ENCODE results near the gene MYORG. TPM values are rescaled to one million over a fixed set of nuclear protein-coding genes. Genes with fewer than 3 reads are reported as not detected.

MYORG gene
- 1 to 10 TPM; 4.7 to 5.5 TPM for total RNA-seq

DNA sequence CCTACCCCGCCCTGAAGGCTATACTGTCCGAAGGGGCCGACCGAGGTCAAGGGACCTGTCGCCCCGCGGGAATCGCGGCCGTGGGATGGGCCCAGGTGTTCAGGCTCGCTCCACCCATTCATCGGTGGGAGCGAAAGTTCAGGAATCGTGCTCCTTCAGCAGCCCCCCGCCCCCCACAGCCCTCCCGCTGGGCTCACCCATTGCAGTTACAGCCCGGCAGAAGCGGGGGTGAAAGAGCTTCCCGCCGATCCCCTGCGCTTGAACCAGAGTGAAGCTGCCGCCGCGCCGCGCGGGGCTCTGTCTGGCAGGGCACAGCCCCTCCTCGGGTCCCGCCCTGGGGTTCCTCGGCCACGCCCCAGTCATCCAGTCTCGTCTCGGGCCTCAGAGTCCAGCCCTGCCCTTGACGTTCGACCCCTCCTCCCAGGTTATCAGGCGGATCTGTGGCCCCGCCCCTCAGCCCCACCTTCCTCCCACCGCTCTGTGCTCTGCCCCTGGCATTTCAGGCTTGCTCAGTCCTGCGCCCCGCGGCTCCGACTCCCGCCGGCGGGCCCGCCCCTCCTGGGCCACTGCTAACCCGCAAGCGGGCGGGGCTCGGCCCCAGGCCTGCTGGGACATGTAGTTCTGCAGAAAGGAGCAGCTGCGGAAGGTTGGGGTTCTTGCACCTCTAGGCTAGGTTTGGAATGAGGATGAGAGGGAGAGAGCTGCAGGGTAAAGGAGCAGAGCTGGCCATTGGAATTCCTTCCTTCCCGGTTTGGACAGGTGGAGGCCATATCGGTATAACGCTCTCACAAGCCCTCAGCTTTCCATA, at the start of gene MYORG:
Gene MYORG, minus strand, starts transcription at position 303 of the 808 bp plus-strand sequence. CDS start 3,955 bp downstream, outside the sequence.
- Mint-ChIP-seq H3K27me3 (peaks cover 9% of the 10 kb centered on the region), H3K27ac (peak within 1 kb of the TSS; percentile 91)
- peak; percentile 98 for DNase-seq

DNA sequence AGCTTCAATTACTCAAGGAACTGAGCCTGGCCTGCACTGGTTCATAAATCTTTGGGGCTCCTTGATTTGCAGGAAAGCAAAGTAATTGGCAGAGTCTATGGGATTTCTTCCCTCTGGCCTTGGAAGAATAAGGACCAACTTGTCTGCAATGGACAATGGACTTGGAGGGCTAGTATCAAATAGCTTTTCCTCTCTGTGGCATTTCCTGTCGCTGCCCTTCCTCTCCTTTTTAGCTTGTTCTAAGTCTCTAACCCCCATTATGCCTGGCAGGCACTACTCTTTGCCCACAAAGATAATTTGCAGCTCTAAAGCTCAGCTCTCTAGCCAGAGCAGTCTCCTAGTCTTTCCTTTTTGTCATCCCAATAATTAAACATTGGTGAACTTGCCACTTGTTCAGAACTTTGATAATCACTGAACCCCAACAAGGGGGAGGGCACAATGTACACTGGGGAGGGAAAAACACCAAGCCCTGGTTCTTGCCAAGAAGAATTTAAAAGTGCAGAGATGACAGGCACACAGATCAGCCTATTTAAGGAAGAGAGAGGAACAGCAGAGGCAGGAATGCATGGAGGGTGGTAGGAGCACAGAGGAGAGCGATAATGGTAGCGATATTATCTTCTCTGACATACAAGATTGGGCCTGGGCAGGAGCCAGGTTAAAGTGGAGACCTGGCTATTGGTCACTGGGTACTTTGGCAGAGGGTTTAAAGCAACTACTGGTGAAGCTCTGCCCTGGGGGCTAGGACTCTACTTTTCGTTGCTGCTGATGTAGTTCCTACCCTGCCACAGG, 43.2 kb upstream of the MYORG start:
- ATAC-seq (ENCODE audit: low read depth) = no peak
- Mint-ChIP-seq H3K9me3 (no peaks in the 10 kb centered on the region), H3K36me3 (no peaks in the 10 kb centered on the region), H3K27me3 (no peaks in the 10 kb centered on the region), H3K27ac (no peak overlapping the region), H3K4me3 (no peak overlapping the region), H3K4me1 (no peaks in the 10 kb centered on the region)
- POLR2A ChIA-PET = no interaction called here
- DNase-seq = no peak

More for the DNA sequence above, at the start of gene MYORG:
- ATAC-seq (ENCODE audit: low read depth) = peak; percentile 81
- Mint-ChIP-seq H3K9me3 (no peaks in the 10 kb centered on the region), H3K4me1 (peaks cover 29% of the 10 kb centered on the region), H3K4me3 (peak within 1 kb of the TSS; percentile 95), H3K36me3 (peaks cover 7% of the 10 kb centered on the region)
- POLR2A ChIA-PET = interaction anchor here (0.6 to 3.1 kb wide), 11 partner anchors 12 to 561 kb away, joined by 3 to 19 read pairs (median 4); partner anchors contain the start of gene SIGMAR1

DNA sequence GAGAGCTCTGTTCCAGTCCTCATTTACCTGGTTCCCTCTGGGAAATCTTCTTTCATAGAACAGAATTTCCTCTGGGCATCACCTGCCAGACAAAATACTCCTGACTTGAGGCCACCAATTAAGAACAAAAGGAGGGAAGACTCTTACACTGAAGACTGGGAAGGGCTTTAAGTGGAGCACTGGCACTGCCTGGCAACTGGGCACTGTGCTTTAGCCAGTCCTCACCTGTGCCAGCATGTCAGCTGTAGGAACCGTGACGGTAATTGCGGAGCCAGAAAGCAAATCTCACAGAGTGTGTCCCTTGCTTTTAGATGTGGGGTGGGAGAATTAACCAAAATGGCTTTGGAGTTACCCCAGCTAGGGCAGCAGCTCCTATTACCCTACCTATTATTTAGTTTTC, 41.0 kb upstream of the MYORG start:
- no peak for ATAC-seq (ENCODE audit: low read depth)
- Mint-ChIP-seq H3K27ac (no peak overlapping the region), H3K27me3 (peaks cover under 1% of the 10 kb centered on the region), H3K9me3 (no peaks in the 10 kb centered on the region), H3K36me3 (no peaks in the 10 kb centered on the region), H3K4me1 (no peaks in the 10 kb centered on the region), H3K4me3 (no peak overlapping the region)
- no peak for DNase-seq
- POLR2A ChIA-PET = no interaction called here

DNA sequence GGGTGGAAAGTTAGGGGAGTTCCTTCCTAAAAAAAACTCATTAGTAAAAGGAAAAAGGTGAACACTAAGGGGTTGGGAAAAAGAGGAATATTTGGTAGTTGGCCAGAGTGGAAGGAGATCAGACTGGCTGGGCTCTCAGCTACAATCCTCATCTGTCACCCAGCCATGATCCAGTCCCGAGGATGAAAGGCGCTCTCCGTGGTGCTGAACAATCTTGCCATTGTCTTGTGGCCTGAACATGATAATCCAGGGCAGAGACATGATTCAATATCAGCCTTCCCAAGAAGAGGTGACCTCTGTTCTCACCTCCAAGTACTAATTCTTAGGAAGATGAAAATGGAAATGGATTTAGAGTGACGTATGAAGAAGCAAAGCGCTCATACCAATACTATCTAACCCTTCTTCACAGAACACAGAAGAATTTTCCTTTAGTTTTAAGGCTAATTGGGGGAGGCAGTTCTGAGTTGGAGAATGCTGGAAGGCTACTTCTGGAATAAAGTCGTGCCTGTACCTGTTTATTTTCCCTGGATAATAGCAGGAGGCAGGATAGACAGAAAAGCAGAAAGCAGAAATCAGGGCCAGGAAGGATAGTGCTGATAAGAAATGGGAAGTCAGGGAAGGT, 36.6 kb upstream of the MYORG start:
- H3K9me3 Mint-ChIP-seq = no peaks in the 10 kb centered on the region
- H3K36me3 Mint-ChIP-seq = no peaks in the 10 kb centered on the region
- no peaks in the 10 kb centered on the region for H3K4me1 Mint-ChIP-seq
- H3K27me3 Mint-ChIP-seq = peaks cover 2% of the 10 kb centered on the region
- POLR2A ChIA-PET = no interaction called here
- no peak overlapping the region for H3K4me3 Mint-ChIP-seq
- no peak for ATAC-seq (ENCODE audit: low read depth)
- H3K27ac Mint-ChIP-seq = no peak overlapping the region
- DNase-seq = peak; percentile 66

DNA sequence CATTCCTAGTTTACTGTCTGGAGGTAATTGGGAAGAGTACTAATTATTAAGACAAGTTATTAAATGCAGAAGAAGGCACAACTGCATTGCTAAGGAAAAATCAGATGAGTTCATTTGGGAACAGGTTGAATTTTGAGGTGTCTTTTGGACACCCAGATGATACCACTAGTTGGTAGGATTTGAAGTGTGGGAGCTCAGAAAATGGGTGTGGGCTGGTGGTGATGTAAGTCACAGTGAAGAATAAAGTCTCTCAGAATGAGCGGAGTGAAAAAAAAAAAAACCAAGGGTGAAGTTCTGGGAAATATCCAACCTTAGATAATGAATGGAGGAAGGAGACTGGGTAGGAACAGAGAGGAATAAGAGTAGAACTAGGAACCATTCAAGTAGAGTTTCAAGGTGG, 35.6 kb upstream of the MYORG start:
- Mint-ChIP-seq H3K36me3 (no peaks in the 10 kb centered on the region), H3K27me3 (peaks cover 2% of the 10 kb centered on the region), H3K9me3 (no peaks in the 10 kb centered on the region), H3K27ac (no peak overlapping the region), H3K4me1 (no peaks in the 10 kb centered on the region), H3K4me3 (no peak overlapping the region)
- POLR2A ChIA-PET = no interaction called here
- DNase-seq (no peak), ATAC-seq (ENCODE audit: low read depth) (no peak)

DNA sequence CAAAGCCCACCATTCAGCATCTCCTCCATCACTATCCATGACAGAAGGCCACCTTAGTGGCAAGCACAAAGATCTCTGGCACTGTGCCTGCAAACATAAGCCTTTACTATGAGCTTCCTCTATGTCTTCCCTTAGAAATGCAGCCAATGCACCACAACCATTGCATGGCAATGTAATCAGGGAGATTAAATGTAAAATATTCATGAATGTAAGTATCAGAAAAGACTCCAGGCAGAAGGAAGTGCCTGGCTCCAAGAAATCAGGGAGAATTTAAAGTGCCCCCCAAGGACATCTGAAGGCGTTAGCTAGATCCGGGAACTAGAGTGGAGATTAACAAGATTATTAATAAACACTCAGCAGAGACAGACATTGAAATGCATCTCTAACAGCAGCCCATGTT, 32.5 kb upstream of the MYORG start:
- Mint-ChIP-seq H3K27ac (no peak overlapping the region), H3K9me3 (no peaks in the 10 kb centered on the region), H3K4me3 (no peak overlapping the region), H3K27me3 (peaks cover 2% of the 10 kb centered on the region), H3K36me3 (no peaks in the 10 kb centered on the region), H3K4me1 (peaks cover 3% of the 10 kb centered on the region)
- ATAC-seq (ENCODE audit: low read depth) = no peak
- DNase-seq = no peak
- POLR2A ChIA-PET = no interaction called here

DNA sequence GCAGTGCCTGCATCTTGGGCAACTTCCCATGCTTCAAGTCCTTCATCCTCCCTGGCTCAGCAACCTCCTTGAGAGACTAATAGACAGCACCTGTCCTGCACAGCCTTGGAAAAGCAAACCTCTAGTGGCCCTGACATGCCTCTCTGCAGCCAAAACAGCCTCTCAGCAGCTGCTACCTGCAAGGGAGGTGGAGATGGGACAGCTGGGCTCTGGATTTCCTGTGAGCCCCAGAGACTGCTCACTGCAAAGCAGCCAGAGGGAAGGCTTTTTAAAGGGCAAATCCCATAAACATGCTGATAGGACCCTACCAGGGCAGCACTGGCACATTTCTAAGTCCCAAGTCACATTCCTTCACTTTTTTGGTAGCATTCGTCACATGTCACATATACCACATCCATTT, 31.5 kb upstream of the MYORG start:
- ATAC-seq (ENCODE audit: low read depth) (no peak), DNase-seq (no peak)
- no peak overlapping the region for H3K4me3 Mint-ChIP-seq
- peaks cover 3% of the 10 kb centered on the region for H3K4me1 Mint-ChIP-seq
- H3K27ac Mint-ChIP-seq = no peak overlapping the region
- POLR2A ChIA-PET = no interaction called here
- peaks cover 2% of the 10 kb centered on the region for H3K27me3 Mint-ChIP-seq
- H3K9me3 Mint-ChIP-seq = no peaks in the 10 kb centered on the region
- H3K36me3 Mint-ChIP-seq = no peaks in the 10 kb centered on the region

DNA sequence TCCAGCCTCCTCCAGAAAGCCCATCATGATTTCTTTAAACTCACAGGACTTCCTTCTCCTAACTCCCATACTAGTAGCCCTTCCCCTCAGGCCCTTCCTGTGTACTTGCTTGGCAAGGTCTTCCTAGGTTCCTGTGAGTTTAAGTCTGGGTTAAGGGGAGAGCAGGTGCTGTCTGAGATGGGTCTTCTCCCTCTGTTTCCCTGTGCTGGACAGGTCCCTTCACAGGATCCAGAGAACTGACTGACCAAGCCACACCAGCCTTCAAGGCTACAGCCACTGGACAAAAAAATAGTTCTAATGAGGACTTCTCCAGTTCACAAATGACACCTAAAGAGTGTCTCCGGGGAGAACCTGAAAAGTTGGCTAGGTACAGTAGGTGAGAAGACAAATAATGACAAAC, 29.5 kb upstream of the MYORG start:
- Mint-ChIP-seq H3K36me3 (no peaks in the 10 kb centered on the region), H3K27ac (no peak overlapping the region), H3K4me1 (peaks cover 3% of the 10 kb centered on the region), H3K9me3 (no peaks in the 10 kb centered on the region), H3K27me3 (no peaks in the 10 kb centered on the region), H3K4me3 (no peak overlapping the region)
- DNase-seq (no peak), ATAC-seq (ENCODE audit: low read depth) (no peak)
- POLR2A ChIA-PET = no interaction called here

DNA sequence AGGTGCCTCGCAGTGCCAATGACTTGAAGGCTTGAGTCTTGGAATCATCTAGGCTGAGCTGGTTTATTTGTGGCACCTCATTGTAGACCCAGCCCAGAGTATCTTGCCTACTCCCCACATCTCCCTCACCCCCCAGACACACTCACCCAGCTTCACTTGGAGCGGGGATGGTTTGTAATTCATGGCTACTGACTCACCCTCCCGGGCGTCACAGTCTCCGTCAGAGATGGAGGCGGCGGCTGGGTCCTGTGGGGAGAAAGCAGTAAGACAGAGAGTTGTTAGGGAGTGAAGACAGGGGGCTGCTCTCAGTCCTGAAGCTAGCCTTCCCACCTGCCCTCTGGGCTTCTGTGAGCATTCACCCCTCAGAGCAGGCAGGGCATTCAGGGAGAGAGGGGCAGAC, 29.0 kb upstream of the MYORG start:
- no peaks in the 10 kb centered on the region for H3K36me3 Mint-ChIP-seq

DNA sequence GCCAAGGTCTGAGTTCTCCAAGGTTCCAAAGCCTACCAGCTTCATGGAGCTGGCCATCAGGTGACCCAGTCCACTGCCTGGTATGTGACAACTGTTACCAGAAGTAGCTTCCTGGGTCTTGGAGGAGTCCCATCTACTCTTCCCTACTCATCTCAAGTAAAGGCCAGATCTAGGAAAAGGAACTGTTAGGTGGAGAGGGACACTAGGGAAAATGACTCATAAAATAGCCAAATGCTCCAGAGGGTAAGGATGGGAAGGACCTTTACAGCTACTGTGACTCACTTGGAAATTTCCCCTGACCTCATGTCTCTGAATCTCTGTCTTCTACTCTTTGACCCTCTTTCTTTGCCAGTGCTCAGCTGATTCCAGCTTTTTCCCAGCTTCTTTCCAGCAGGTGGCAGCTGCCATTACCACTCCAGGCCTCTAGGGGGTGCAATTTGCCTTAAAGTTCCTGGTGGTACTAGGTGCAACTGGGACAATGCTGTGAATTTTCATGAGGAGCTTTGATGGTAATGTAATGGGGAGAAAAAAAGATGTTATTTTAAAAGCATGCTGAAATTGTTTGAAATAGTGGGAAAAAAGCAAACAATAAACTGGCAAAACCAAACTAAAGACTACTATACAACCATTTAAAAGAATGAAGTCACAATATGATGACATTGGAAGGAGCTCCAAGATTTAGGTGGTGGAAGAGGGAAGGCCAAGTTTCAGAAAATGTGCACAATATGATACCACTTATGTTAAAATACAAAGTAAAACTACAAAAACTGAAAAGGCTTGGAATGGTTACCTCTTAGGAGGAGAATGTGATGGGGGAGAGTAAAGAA, 27.1 kb upstream of the MYORG start:
- no peaks in the 10 kb centered on the region for H3K27me3 Mint-ChIP-seq
- H3K4me3 Mint-ChIP-seq = no peak overlapping the region
- POLR2A ChIA-PET = no interaction called here
- no peak overlapping the region for H3K27ac Mint-ChIP-seq
- ATAC-seq (ENCODE audit: low read depth) (no peak), DNase-seq (no peak)
- H3K36me3 Mint-ChIP-seq = no peaks in the 10 kb centered on the region
- peaks cover 3% of the 10 kb centered on the region for H3K4me1 Mint-ChIP-seq
- H3K9me3 Mint-ChIP-seq = no peaks in the 10 kb centered on the region

More for the DNA sequence above, 29.0 kb upstream of the MYORG start:
- ATAC-seq (ENCODE audit: low read depth) (no peak), DNase-seq (no peak)
- H3K9me3 Mint-ChIP-seq = no peaks in the 10 kb centered on the region
- peaks cover 3% of the 10 kb centered on the region for H3K4me1 Mint-ChIP-seq
- no peak overlapping the region for H3K27ac Mint-ChIP-seq
- no peaks in the 10 kb centered on the region for H3K27me3 Mint-ChIP-seq
- POLR2A ChIA-PET = no interaction called here
- no peak overlapping the region for H3K4me3 Mint-ChIP-seq

DNA sequence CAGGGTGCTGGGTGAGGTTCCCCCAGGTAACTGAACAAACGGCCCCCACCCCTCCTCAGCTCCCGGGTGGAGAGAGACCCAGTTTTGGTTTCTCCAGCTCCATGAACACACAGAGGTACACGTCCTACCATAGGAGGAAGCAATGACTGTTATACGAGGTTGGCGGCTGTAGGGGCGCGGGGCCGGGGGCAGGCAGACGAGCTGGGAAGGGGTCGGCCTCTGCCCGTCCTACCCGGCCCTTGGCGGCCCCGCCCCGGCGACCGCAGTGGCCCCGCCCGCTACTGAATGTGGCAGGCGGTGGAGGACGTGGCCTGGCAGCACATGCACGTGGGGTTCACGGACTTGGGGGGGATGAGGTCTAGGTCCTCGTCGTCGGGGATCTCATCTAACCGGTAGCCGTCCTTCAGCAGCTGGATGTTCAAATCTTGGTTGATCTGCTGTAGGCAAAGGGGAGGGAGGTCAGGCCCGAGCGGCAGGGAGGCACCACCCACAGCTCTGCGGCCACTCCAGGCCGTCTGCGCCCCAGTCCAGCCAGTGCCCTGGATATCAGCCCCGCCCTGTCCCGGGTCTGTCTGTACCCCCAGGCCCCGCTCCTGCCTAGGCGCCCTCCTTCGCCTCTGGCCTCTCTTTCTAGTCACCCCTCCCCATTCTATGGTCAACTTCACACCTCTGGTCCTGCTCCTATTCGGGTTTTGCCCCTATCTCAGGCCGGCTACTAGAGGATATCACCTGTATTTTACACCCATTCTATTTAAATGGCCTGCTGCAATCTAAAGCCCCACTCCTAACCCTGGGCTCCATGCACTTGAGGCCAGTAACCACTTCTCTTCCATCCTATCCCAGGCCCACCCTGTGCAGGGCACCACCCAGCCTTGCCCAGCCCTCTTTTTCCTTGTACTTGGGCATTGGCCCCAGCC, 24.2 kb upstream of the MYORG start:
- no peaks in the 10 kb centered on the region for H3K9me3 Mint-ChIP-seq
- H3K27me3 Mint-ChIP-seq = no peaks in the 10 kb centered on the region
- H3K4me1 Mint-ChIP-seq = peaks cover 3% of the 10 kb centered on the region
- no peak for DNase-seq
- H3K4me3 Mint-ChIP-seq = no peak overlapping the region
- POLR2A ChIA-PET = no interaction called here
- no peaks in the 10 kb centered on the region for H3K36me3 Mint-ChIP-seq
- no peak for ATAC-seq (ENCODE audit: low read depth)
- no peak overlapping the region for H3K27ac Mint-ChIP-seq

DNA sequence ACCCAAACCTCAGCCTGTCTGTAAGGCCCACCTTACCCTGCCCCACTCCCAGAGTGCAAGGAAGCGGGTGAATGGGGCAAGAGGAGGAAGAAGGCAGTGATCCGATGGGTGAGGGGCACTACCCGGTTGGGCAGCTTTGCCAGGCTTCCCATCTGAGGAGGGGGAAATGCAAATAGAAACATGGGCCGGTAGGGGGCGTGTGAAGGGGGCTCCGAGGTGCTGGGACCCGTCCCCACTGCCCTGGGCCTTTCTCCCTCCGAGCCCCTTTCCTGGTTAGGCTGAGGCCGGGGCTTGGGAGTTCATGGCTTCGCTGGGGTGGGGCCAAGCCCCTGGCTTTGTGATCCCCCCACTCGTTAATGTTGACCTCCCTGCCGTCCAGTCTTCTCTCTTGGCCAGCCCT, 23.6 kb upstream of the MYORG start:
- Mint-ChIP-seq H3K9me3 (no peaks in the 10 kb centered on the region), H3K27me3 (no peaks in the 10 kb centered on the region), H3K4me3 (no peak overlapping the region), H3K36me3 (no peaks in the 10 kb centered on the region), H3K27ac (no peak overlapping the region), H3K4me1 (peaks cover 3% of the 10 kb centered on the region)
- POLR2A ChIA-PET = no interaction called here
- no peak for DNase-seq
- ATAC-seq (ENCODE audit: low read depth) = no peak
